GM21528 (cell line): ENCODE data around the gene MBL2.

Source experiments
- ATAC-seq: cut with Tn5 transposase; IDR thresholded peaks from one replicate; pipeline ENCODE4 v1.9.1; 2021; ENCODE audit warnings: mild to moderate bottlenecking, moderate library complexity; ENCODE audit not compliant: unreplicated experiment, low FRiP score

Gene MBL2

GRCh38 chr10:52740913-52741675, 31.5 kb downstream of the MBL2 start:
- peak; percentile 55 for ATAC-seq

GRCh38 chr10:52740155-52740549, 32.4 kb downstream of the MBL2 start:
- no peak for ATAC-seq

- no peak for ATAC-seq
Measured at GRCh38 chr10:52739380-52740154, 33.0 kb downstream of the MBL2 start.

- ATAC-seq = no peak
Measured at GRCh38 chr10:52738951-52739350, 33.6 kb downstream of the MBL2 start.

GRCh38 chr10:52729271-52730104, 43.1 kb downstream of the MBL2 start:
- no peak for ATAC-seq

GRCh38 chr10:52720018-52720417, 52.6 kb downstream of the MBL2 start:
- no peak for ATAC-seq
